K562 (cell line): ENCODE measurements around the gene GALNT12. TPM values are rescaled to one million over a fixed set of nuclear protein-coding genes. Genes with fewer than 3 reads are reported as not detected.

Experiments
- CHD2 ChIP-seq: IDR thresholded peaks from 2 replicates; pipeline ENCODE4 v1.6.1; 2011; ENCODE audit warnings: low read depth, low read length
- MTA2 ChIP-seq: fragments of 450-650 bp; IDR thresholded peaks from 2 replicates; pipeline ENCODE4 v1.6.1; 2016; ENCODE audit warnings: low read depth
- MYC ChIP-seq, 2 experiments: fragments of 250-450 bp in 1 of 2; sonication (Bioruptor Pico) in 1 of 2; IDR thresholded peaks; 2 replicates each; pipeline versions ENCODE4 v1.5.1 to v1.6.1; 2012 to 2021; ENCODE audit warnings: low read depth in 2 of 2, borderline replicate concordance in 1 of 2, improper control_type of control experiment in 1 of 2, low read length in 1 of 2, mild to moderate bottlenecking in 1 of 2, moderate library complexity in 1 of 2
- NELFE ChIP-seq: IDR thresholded peaks from 2 replicates; pipeline ENCODE4 v1.6.1; 2011; ENCODE audit warnings: mild to moderate bottlenecking; ENCODE audit not compliant: insufficient read depth, insufficient read length
- NEUROD1 ChIP-seq: fragments of 150-350 bp; IDR thresholded peaks from 2 replicates; pipeline ENCODE4 v1.6.1; 2014; ENCODE audit warnings: borderline replicate concordance, low read length, low read depth; ENCODE audit not compliant: partially characterized antibody
- NFE2L1 ChIP-seq: fragments of 450-650 bp; IDR thresholded peaks from 2 replicates; pipeline ENCODE4 v1.6.1; 2016; ENCODE audit warnings: missing genetic modification characterization, low read depth, mild to moderate bottlenecking, missing compliant biosample characterization, moderate library complexity, borderline replicate concordance
- PTBP1 ChIP-seq: fragments of 200-400 bp; formaldehyde crosslinking; IDR thresholded peaks from 2 replicates; pipeline ENCODE4 v1.6.1; 2017; ENCODE audit warnings: low read depth, low read length
- RAD21 ChIP-seq, 2 experiments: fragments of 250-450 bp in 1 of 2; fragments of 450-650 bp in 1 of 2; sonication (Bioruptor Pico) in 1 of 2; formaldehyde crosslinking in 1 of 2; IDR thresholded peaks in 1 of 2; conservative IDR thresholded peaks in 1 of 2; 2 replicates each; pipeline versions ENCODE4 v1.4.0 to v1.8.0; 2020 to 2022; ENCODE audit warnings: mild to moderate bottlenecking in 2 of 2, moderate library complexity in 1 of 2
- RBBP5 ChIP-seq: fragments of 200-600 bp; sonication (generic); IDR thresholded peaks from 2 replicates; pipeline ENCODE4 v1.6.1; 2012; ENCODE audit warnings: borderline replicate concordance, mild to moderate bottlenecking, low read length, control low read depth, inconsistent platforms; ENCODE audit not compliant: insufficient read depth, poor library complexity, severe bottlenecking
- RHOXF2B ChIP-seq: fragments of 250-450 bp; sonication (Bioruptor Pico); conservative IDR thresholded peaks from 2 replicates; pipeline ENCODE4 v1.5.1; 2021
- TAF15 ChIP-seq: fragments of 200-400 bp; formaldehyde crosslinking; IDR thresholded peaks from 2 replicates; pipeline ENCODE4 v1.6.1; 2017; ENCODE audit warnings: mild to moderate bottlenecking, low read depth, low read length, moderate library complexity
- TCF7L2 ChIP-seq: fragments of 150-350 bp; IDR thresholded peaks from 2 replicates; pipeline ENCODE4 v1.6.1; 2016; ENCODE audit warnings: low read depth, mild to moderate bottlenecking, low read length, moderate library complexity
- TEAD1 ChIP-seq, 2 experiments: fragments of 450-650 bp in 1 of 2; sonication (generic) in 1 of 2; formaldehyde crosslinking; IDR thresholded peaks; 2 replicates each; pipeline versions ENCODE4 v1.4.0 to v1.8.0; 2020 to 2022; ENCODE audit warnings: mild to moderate bottlenecking in 2 of 2, missing genetic modification reagents in 1 of 2
- TGIF2 ChIP-seq: sonication (generic); formaldehyde crosslinking; IDR thresholded peaks from 2 replicates; pipeline ENCODE4 v1.8.1; 2022; ENCODE audit warnings: mild to moderate bottlenecking, missing genetic modification reagents, moderate library complexity
- WHSC1 ChIP-seq: IDR thresholded peaks from one replicate; pipeline ENCODE4 v1.6.1; 2012; ENCODE audit warnings: low read length, control low read depth, inconsistent platforms
- ZBTB7A ChIP-seq: IDR thresholded peaks from 2 replicates; pipeline ENCODE4 v1.6.1; 2011; ENCODE audit warnings: low read depth, mild to moderate bottlenecking, low read length, moderate library complexity, borderline replicate concordance; ENCODE audit not compliant: control insufficient read depth
- ZNF140 ChIP-seq: fragments of 250-450 bp; sonication (Bioruptor Pico); IDR thresholded peaks from 2 replicates; pipeline ENCODE4 v1.8.0; 2021; ENCODE audit warnings: moderate library complexity, mild to moderate bottlenecking, inconsistent platforms
- polyA plus RNA-seq, 8 experiments: library from polyadenylated mRNA; depleted of rRNA in 4 of 8; stranded (reverse) in 5 of 8; unstranded in 3 of 8; fragments of >200 nt; fragmentation: Nextera tagmentation in 2 of 8; fragmentation: Illumina TruSeq in 1 of 8; extraction: Ambion mirVana in 2 of 8; extraction: Trizol in 1 of 8; gene quantifications; 2 replicates each; pipeline versions ENCODE4 v1.2.1 to v1.2.3, GENCODE V29; 2011 to 2014; ENCODE audit warnings: inconsistent platforms in 1 of 8, missing spikeins in 1 of 8
- total RNA-seq, 7 experiments: library from RNA; depleted of rRNA in 6 of 7; stranded (reverse); fragments of >200 nt in 6 of 7; fragmentation: Illumina TruSeq in 2 of 7; extraction: Trizol in 2 of 7; gene quantifications; 2 replicates each; pipeline versions ENCODE4 v1.2.1 to v1.2.3, GENCODE V29; 2011 to 2021; ENCODE audit warnings: low replicate concordance in 1 of 7
- TF ChIP-seq, protein P1 (sequence below): fragments of 250-450 bp; sonication (Bioruptor Pico); IDR thresholded peaks from 2 replicates; pipeline ENCODE4 v1.5.0; 2021; ENCODE audit warnings: mild to moderate bottlenecking, borderline replicate concordance
- TF ChIP-seq, protein P2 (sequence below): sonication (generic); formaldehyde crosslinking; IDR thresholded peaks from 2 replicates; pipeline ENCODE4 v1.8.1; 2023; ENCODE audit warnings: mild to moderate bottlenecking, missing genetic modification reagents
- TF ChIP-seq, protein P3 (sequence below): fragments of 450-650 bp; formaldehyde crosslinking; IDR thresholded peaks from 2 replicates; pipeline ENCODE4 v1.4.0; 2022; ENCODE audit warnings: mild to moderate bottlenecking, moderate library complexity
- TF ChIP-seq, protein P4 (sequence below): fragments of 250-450 bp; sonication (Bioruptor Pico); IDR thresholded peaks from 2 replicates; pipeline ENCODE4 v1.4.0; 2020; ENCODE audit warnings: mild to moderate bottlenecking

Gene GALNT12
- total and polyA plus RNA-seq, 9 of the 15 experiments (the other 6 are each of a cell fraction or from before 2014, with no cell fraction given): 29.7 to 82.9 (median 44.2) TPM

DNA sequence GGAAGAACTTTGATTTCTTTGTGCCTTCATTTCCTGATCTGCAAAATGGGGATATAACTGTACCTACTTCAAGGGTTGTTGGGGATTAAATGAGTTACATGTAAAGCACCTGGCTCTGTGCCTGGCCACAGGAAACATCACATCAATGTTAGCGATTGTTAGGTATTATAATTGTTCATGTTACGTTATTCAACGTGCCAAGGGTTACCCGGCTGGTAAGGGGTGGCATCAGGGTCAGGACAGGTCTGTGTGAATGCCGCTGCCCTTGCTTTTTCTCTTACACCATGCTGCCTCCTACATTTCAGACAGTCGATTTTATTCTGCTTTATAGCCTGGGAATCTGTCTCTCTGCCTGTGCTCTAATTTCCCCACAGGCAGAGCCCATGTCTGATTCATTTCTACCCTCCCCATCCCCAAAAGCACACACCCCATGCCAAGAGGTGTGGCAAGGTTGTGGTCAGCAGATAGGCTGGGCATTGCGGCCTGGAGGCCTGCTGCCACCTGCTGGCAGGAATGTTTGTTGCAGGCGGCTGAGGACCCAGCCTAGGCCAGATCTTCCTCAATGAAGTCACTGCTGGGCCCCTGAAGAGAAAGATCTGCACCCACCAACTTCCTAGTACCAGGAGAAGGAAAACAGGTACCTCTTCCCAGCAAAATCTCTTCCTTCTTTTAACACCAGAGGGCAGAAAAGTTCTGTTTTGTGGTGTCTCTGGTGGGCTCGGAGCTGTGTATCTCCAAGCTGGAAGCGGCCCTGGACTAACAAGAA lies 16.4 kb upstream of the GALNT12 start (continued):
- TF ChIP-seq, protein P1, sequence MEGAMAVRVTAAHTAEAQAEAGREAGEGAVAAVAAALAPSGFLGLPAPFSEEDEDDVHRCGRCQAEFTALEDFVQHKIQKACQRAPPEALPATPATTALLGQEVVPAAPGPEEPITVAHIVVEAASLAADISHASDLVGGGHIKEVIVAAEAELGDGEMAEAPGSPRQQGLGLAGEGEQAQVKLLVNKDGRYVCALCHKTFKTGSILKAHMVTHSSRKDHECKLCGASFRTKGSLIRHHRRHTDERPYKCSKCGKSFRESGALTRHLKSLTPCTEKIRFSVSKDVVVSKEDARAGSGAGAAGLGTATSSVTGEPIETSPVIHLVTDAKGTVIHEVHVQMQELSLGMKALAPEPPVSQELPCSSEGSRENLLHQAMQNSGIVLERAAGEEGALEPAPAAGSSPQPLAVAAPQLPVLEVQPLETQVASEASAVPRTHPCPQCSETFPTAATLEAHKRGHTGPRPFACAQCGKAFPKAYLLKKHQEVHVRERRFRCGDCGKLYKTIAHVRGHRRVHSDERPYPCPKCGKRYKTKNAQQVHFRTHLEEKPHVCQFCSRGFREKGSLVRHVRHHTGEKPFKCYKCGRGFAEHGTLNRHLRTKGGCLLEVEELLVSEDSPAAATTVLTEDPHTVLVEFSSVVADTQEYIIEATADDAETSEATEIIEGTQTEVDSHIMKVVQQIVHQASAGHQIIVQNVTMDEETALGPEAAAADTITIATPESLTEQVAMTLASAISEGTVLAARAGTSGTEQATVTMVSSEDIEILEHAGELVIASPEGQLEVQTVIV (CRISPR knock-in tag): no peak
- TF ChIP-seq, protein P2, sequence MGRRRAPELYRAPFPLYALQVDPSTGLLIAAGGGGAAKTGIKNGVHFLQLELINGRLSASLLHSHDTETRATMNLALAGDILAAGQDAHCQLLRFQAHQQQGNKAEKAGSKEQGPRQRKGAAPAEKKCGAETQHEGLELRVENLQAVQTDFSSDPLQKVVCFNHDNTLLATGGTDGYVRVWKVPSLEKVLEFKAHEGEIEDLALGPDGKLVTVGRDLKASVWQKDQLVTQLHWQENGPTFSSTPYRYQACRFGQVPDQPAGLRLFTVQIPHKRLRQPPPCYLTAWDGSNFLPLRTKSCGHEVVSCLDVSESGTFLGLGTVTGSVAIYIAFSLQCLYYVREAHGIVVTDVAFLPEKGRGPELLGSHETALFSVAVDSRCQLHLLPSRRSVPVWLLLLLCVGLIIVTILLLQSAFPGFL (CRISPR knock-in tag): no peak
- TF ChIP-seq MYC (IDR thresholded peaks at IDR 0.05; ENCODE audit: low read depth, low read length) (no peak), MYC (CRISPR knock-in tag; IDR thresholded peaks at IDR 0.05; ENCODE audit: borderline replicate concordance, low read depth) (no peak), TCF7L2 (no peak), MTA2 (no peak), ZBTB7A (no peak), RBBP5 (peak; percentile 10), WHSC1 (no peak), RHOXF2B (CRISPR knock-in tag) (no peak), TAF15 (no peak), PTBP1 (no peak), NEUROD1 (peak; percentile 19), TEAD1 (CRISPR knock-in tag; IDR thresholded peaks at IDR 0.05) (peak; percentile 100), RAD21 (CRISPR knock-in tag; conservative IDR thresholded peaks at IDR 0.05 in 1 of 2, IDR thresholded peaks at IDR 0.05 in 1 of 2) (peak; percentile 57 to 61), ZNF140 (CRISPR knock-in tag) (no peak), TGIF2 (no peak), NFE2L1 (tag) (no peak), CHD2 (no peak), NELFE (no peak)
- TF ChIP-seq, protein P3, sequence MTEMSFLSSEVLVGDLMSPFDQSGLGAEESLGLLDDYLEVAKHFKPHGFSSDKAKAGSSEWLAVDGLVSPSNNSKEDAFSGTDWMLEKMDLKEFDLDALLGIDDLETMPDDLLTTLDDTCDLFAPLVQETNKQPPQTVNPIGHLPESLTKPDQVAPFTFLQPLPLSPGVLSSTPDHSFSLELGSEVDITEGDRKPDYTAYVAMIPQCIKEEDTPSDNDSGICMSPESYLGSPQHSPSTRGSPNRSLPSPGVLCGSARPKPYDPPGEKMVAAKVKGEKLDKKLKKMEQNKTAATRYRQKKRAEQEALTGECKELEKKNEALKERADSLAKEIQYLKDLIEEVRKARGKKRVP (CRISPR knock-in tag): no peak
- TF ChIP-seq, protein P4, sequence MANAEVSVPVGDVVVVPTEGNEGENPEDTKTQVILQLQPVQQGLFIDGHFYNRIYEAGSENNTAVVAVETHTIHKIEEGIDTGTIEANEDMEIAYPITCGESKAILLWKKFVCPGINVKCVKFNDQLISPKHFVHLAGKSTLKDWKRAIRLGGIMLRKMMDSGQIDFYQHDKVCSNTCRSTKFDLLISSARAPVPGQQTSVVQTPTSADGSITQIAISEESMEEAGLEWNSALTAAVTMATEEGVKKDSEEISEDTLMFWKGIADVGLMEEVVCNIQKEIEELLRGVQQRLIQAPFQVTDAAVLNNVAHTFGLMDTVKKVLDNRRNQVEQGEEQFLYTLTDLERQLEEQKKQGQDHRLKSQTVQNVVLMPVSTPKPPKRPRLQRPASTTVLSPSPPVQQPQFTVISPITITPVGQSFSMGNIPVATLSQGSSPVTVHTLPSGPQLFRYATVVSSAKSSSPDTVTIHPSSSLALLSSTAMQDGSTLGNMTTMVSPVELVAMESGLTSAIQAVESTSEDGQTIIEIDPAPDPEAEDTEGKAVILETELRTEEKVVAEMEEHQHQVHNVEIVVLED (CRISPR knock-in tag): no peak
